Measurements from ENCODE around the gene SARS1.
"Not testable (repeated sequence)": the region's sequence is repeated elsewhere in the genome, so short reads cannot be mapped to it uniquely, and the experiment has no call there.

SARS1 gene

GRCh38 chr1:109213824-109214693 is at the start of gene SARS1:
Gene SARS1, plus strand, starts transcription at chr1:109213918. Its CDS starts 75 bp downstream, at chr1:109213993.
- peak; percentile 90 for DNase-seq

GRCh38 chr1:109164538-109164937 is 49.2 kb upstream of the SARS1 start:
- no peak for DNase-seq

- no peak for DNase-seq
Observed at GRCh38 chr1:109167001-109167506, 46.7 kb upstream of the SARS1 start.

- DNase-seq = no peak
Observed at GRCh38 chr1:109170035-109170764, 43.5 kb upstream of the SARS1 start.

- no peak for DNase-seq
Observed at GRCh38 chr1:109171646-109172045, 42.1 kb upstream of the SARS1 start.

- not testable (repeated sequence) for DNase-seq
Observed at GRCh38 chr1:109176349-109176748, 37.4 kb upstream of the SARS1 start.

DNA sequence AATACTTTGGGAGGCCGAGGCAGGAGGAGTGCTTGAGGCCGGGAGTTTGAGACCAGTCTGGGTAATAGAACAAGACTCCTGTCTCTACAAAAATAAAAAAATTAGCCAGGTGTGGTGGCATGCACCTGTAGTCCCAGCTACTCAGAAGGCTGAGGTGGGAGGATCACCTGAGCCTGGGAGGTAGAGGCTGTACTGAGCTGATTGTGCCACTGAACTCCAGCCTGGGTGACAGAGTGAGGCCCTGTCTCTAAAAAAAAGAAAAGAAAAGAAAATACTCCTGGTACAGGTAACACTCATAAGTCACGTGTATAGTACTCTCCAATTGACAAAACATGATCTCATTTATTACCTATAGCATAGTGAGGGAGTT is 33.0 kb upstream of the SARS1 start:
- not testable (repeated sequence) for DNase-seq

DNA sequence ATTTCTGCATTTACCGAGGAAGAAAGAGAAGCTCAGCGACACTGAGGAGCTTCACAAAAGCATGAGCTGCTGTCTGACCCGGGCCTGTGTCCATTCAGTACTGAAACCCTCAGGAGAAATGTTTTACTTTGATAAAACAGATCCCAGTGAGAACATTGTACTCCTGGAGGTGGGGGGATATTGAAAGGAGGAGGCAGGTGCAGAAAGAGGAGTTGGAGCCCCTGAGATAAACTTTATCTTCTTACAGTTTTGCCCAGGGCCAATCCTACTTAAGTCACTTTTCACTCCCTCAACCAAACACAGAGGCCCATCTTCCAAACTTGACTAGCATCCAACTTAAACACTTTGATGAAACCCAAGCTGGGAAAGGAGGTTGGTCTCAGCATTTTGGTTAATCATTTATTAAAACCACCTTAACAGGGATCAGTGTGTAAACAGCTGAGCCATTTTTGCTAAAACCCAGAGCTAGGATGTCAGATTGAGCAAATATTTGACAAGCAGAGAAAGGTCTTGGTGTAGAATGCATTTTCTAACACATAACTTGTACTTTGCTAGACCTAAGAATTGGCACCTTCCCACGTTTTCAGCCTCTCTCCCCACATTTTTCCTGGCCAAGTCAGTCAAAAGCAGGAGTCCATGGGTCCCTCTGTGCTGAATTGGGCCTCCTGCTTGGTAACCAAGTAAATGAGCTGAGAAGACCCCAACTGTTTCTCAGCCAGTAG is 32.5 kb upstream of the SARS1 start:
- DNase-seq = no peak

DNA sequence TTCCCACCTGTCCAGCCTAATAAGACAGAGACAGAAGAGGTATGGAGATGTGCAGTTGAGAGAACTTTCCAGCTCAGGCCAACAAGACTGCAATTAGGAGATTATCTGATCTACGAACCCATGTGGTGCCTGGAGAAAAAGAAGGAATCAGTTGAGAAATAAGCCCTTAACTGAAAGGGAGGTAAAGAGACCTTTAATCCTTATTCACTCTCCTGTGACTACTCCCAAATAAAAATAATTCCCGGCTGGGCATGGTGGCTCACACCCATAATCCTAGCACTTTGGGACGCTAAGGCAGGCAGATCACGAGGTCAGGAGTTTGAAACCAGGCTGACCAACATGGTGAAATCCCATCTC is 31.9 kb upstream of the SARS1 start:
- no peak for DNase-seq

DNA sequence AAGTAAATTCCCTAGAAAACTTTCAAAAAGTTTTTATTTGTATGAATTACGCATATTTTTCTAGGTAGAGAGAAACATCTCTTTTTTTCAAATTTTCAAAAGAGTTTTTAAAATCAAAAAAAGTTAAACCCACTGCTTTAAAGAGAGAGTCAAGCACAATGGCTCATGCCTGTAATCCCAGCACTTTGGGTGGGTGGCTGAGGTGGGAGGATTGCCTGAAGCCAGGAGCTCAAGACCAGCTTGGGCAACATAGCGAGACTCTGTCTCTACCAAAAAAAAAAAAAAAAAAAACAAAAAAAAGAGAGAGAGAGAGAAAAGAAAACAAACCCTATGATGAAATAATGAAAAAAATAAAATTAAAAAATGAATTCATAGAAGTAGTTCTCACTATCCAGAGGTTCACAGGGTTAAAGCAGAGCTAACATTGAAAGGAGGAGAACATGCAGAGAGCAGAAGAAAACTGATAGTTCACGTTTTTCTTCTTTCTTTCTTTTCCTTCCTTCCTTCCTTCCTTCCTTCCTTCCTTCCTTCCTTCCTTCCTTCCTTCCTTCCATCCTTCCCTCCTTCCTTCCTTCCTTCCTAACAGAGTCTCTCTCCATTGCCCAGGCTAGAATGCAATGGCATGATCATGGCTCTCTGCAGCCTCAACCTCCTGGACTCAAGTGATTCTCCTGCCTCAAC is 30.5 kb upstream of the SARS1 start:
- DNase-seq = no peak

- no peak for DNase-seq
Observed at GRCh38 chr1:109184687-109185086, 29.0 kb upstream of the SARS1 start.

DNA sequence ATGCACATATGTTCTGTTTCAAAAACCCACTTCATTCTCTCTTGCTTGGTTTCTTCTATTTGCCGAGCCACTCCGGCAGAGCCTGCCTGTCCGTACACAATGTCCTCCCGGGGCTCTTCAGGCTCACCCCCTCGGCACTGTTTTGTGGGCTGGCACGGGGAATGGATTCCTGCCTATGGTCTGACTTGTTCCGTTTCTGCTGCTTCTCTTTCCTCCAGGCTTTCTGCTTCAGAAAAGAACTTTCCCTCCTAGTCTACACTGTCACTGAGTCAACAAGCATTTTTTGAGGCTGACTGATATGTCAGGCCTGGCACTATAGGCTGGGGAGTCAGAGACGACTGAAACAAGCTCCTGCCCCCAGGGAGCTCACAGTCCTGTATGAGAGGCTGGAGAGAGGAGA is 28.4 kb upstream of the SARS1 start:
- no peak for DNase-seq

- DNase-seq = no peak
Observed at GRCh38 chr1:109185990-109186732, 27.6 kb upstream of the SARS1 start.

DNA sequence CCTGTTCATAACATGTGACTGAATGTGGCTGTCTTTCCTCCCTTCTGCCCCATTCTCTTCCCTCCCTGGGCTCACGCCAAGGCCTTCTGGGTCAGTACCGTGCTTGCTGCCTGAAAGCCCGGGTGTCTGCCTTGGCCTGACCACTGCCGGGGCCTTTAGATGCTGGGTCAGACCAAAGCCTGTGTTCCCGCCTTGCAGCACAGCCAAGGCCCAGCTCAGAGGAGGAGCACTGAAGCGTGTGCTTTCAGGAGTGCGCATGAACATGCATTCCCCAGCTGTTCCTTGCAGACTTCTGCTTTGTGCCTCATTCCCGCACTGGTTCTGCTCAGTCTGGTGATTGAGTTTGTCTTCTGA is 27.0 kb upstream of the SARS1 start:
- no peak for DNase-seq

GRCh38 chr1:109187127-109187526 is 26.6 kb upstream of the SARS1 start:
- no peak for DNase-seq

GRCh38 chr1:109188200-109188599 is 25.5 kb upstream of the SARS1 start:
- DNase-seq = no peak

DNA sequence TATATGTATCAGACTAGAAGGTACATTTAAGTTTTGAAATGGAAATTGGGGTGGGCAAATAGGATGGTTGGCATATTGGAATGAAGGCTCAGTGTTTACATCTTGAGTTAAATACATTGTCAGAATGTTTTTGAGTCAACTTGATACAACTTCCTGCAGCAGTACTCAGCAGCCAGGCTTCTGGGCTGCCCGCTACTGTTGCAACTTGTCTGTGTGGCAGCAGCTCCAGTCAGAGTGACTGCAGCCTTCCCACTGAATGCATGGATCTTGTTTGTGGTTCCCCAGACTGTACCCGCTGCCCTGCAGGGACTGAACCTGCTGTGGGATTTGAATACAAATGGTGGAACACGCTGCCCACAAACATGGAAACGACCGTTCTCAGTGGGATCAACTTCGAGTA is 24.9 kb upstream of the SARS1 start:
- no peak for DNase-seq

DNA sequence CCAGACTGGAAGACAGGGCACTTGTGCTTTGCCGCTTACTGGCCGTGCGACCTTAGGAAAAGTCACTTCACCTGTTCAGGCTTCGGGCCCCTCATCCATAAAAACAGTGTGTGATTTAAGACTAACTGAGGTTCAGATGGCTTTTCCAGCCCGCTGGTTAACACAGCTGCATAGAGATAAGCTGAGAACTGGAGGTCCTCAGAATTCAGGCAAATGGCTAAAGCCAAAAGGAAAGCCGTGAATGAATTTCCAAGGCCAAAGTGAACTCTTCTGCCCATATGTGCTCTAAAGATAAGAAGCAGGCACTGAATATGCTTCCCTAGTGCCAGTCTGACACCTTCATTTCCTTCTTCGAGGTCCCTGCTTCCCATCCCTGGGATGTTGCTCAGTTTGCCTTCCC is 23.5 kb upstream of the SARS1 start:
- no peak for DNase-seq

DNA sequence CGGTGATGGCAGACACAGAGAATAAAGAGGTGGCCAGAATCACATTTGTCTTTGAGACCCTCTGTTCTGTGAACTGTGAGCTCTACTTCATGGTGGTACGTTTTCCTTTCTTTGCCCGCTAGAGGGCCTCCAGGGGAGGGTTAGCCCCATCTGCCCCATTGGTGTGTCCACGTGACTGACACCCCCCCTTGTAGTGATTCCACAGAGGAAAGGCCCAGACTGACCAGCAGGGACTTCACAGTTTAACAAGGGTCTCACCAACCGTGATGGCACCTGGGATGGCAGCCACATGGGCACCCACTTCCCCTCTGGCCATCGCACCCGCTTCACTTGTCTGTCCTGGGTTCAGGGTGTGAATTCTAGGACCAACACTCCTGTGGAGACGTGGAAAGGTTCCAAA is 22.3 kb upstream of the SARS1 start:
- no peak for DNase-seq

GRCh38 chr1:109191891-109192290 is 21.8 kb upstream of the SARS1 start:
- no peak for DNase-seq

GRCh38 chr1:109192433-109192832 is 21.3 kb upstream of the SARS1 start:
- DNase-seq = no peak
